GM19328 (cell line): ENCODE results near the gene RASGRP4.

Experiments
- ATAC-seq: cut with Tn5 transposase; IDR thresholded peaks from one replicate; pipeline ENCODE4 v1.9.1; 2021; ENCODE audit warnings: mild to moderate bottlenecking, moderate library complexity; ENCODE audit not compliant: unreplicated experiment

Gene RASGRP4

GRCh38 chr19:38391911-38392464, 34.0 kb downstream of the RASGRP4 start:
- ATAC-seq = no peak

GRCh38 chr19:38389957-38390924, 35.8 kb downstream of the RASGRP4 start:
- no peak for ATAC-seq

- no peak for ATAC-seq
These were observed 36.7 kb downstream of the RASGRP4 start for GRCh38 chr19:38389101-38389925.

- no peak for ATAC-seq
These were observed 37.5 kb downstream of the RASGRP4 start, which contains the start of gene SPRED3 for GRCh38 chr19:38388349-38389100. SPRED3 (plus strand) TSS chr19:38388697; CDS start chr19:38390303, 1,606 bp downstream.

- ATAC-seq = peak; percentile 50
These were observed 38.3 kb downstream of the RASGRP4 start, which contains the start of gene GGN for GRCh38 chr19:38387550-38388348. GGN (minus strand) TSS chr19:38388034; CDS start chr19:38387261, 773 bp downstream.

GRCh38 chr19:38386971-38387549, 39.0 kb downstream of the RASGRP4 start:
- ATAC-seq = no peak

- ATAC-seq = no peak
These were observed 39.6 kb downstream of the RASGRP4 start for GRCh38 chr19:38386300-38386970.

GRCh38 chr19:38385804-38386257, 40.2 kb downstream of the RASGRP4 start:
- ATAC-seq = no peak

- ATAC-seq = no peak
These were observed 40.8 kb downstream of the RASGRP4 start for GRCh38 chr19:38385057-38385803.

GRCh38 chr19:38384209-38385027, 41.6 kb downstream of the RASGRP4 start:
- ATAC-seq = no peak

GRCh38 chr19:38383743-38384142, 42.3 kb downstream of the RASGRP4 start:
- no peak for ATAC-seq

- no peak for ATAC-seq
These were observed 42.8 kb downstream of the RASGRP4 start for GRCh38 chr19:38383184-38383583.

- no peak for ATAC-seq
These were observed 44.9 kb downstream of the RASGRP4 start for GRCh38 chr19:38381138-38381537.

- ATAC-seq = no peak
These were observed 47.2 kb downstream of the RASGRP4 start for GRCh38 chr19:38378866-38379265.

- no peak for ATAC-seq
These were observed 49.0 kb downstream of the RASGRP4 start for GRCh38 chr19:38377052-38377451.

GRCh38 chr19:38376576-38376975, 49.4 kb downstream of the RASGRP4 start:
- ATAC-seq = no peak

GRCh38 chr19:38375748-38376147, 50.3 kb downstream of the RASGRP4 start:
- no peak for ATAC-seq
